Measurements from ENCODE around the gene CRLF3. TPM values are rescaled to one million over a fixed set of nuclear protein-coding genes. Genes with fewer than 3 reads are reported as not detected.

Gene CRLF3
- total and polyA plus RNA-seq, 10 of the 15 experiments (the other 5 are each of a cell fraction or from before 2014, with no cell fraction given) = 10.0 to 39.2 (median 26.7) TPM

GRCh38 chr17:30858556-30859250, 34.2 kb upstream of the CRLF3 start:
- H4K20me1 ChIP-seq (ENCODE audit: control insufficient read depth, insufficient read depth) = no peaks in the 10 kb centered on the region
- intact Hi-C loops (cut with micrococcal nuclease; ENCODE audit: unreplicated experiment) (no loop called here), in situ Hi-C loops (cut with MboI) (no loop called here)
- H3K27me3 ChIP-seq (replicated peaks in 1 of 2; ENCODE audit: control insufficient read depth in 2 of 2, insufficient read depth in 2 of 2, low read length in 1 of 2) = no peaks in the 10 kb centered on the region
- H3K79me2 ChIP-seq (ENCODE audit: control insufficient read depth, insufficient read depth, low read length) = no peaks in the 10 kb centered on the region
- H3K4me2 ChIP-seq (ENCODE audit: control insufficient read depth, insufficient read depth) = no peak overlapping the region
- no peak overlapping the region for H3K27ac ChIP-seq (ENCODE audit: control insufficient read depth, insufficient read depth)
- CTCF ChIA-PET = interaction anchor here (0.8 kb wide), 1 partner anchor 44 kb away, joined by 4 read pairs; no protein-coding TSS in a partner anchor
- FAIRE-seq = no peak
- no peaks in the 10 kb centered on the region for H3K9me3 ChIP-seq (replicated peaks; ENCODE audit: control insufficient read depth, insufficient read depth, low read length)
- RAD21 ChIA-PET (ENCODE audit: unreplicated experiment) = no interaction called here
- WGBS (ENCODE audit: insufficient coverage, insufficient replicate concordance, low lambda C conversion rate, missing lambda C conversion rate) = over 99% methylated on average over 9 of the region's 9 CpGs
- H2AFZ ChIP-seq (ENCODE audit: control insufficient read depth, low read depth, low read length) = no peak overlapping the region
- H3K36me3 ChIP-seq (ENCODE audit: control insufficient read depth in 2 of 2, insufficient read depth in 2 of 2, low read length in 1 of 2) = peaks cover 0 to 10% of the 10 kb centered on the region in 2 experiments; a peak in 3 of 4 replicates
- no peak overlapping the region for H3K9ac ChIP-seq (ENCODE audit: control insufficient read depth, insufficient read depth, low read length)
- POLR2A ChIA-PET = no interaction called here
- ATAC-seq = no peak
- BruUV-seq (replicated peaks) = no TSS peak
- TF ChIP-seq ELK1 (IDR thresholded peaks at IDR 0.05; ENCODE audit: low read depth, low read length) = no peak
- TF ChIP-seq JUNB (IDR thresholded peaks at IDR 0.05) = no peak
- TF ChIP-seq MEF2A (IDR thresholded peaks at IDR 0.05; ENCODE audit: insufficient read depth, low read depth, low read length) = no peak
- no peak for TF ChIP-seq NRF1 (conservative IDR thresholded peaks at IDR 0.05; ENCODE audit: low read depth, low read length)
- no peak for TF ChIP-seq RCOR1 (conservative IDR thresholded peaks at IDR 0.05; ENCODE audit: low read depth, low read length)
- no peak overlapping the region for H3K4me3 ChIP-seq
- DNase-seq (ENCODE audit: low read depth, low spot score) = no peak
- SMC1A ChIA-PET (ENCODE audit: uncharacterized antibody, unreplicated experiment) = interaction anchor here (0.9 kb wide), 1 partner anchor 18 kb away, joined by 5 read pairs; no protein-coding TSS in a partner anchor
- H3K4me1 ChIP-seq (ENCODE audit: control insufficient read depth, insufficient read depth, low read length) = no peaks in the 10 kb centered on the region

GRCh38 chr17:30854146-30854545, 29.7 kb upstream of the CRLF3 start:
- no peaks in the 10 kb centered on the region for H4K20me1 ChIP-seq (ENCODE audit: control insufficient read depth, insufficient read depth)
- H3K79me2 ChIP-seq (ENCODE audit: control insufficient read depth, insufficient read depth, low read length) = no peaks in the 10 kb centered on the region
- no peak overlapping the region for H3K4me2 ChIP-seq (ENCODE audit: control insufficient read depth, insufficient read depth)
- no TSS peak for BruUV-seq (replicated peaks)
- ChIA-PET RAD21 (ENCODE audit: unreplicated experiment) (no interaction called here), SMC1A (ENCODE audit: uncharacterized antibody, unreplicated experiment) (no interaction called here), POLR2A (interaction anchor here (0.6 kb wide), 1 partner anchor 265 kb away, joined by 3 read pairs; no protein-coding TSS in a partner anchor), CTCF (interaction anchor here (0.8 to 2.3 kb wide), 3 partner anchors 15 to 369 kb away, joined by 3 to 6 read pairs (median 3); no protein-coding TSS in a partner anchor)
- no peak overlapping the region for H2AFZ ChIP-seq (ENCODE audit: control insufficient read depth, low read depth, low read length)
- in situ Hi-C loops (cut with MboI) = no loop called here
- ATAC-seq (no peak), DNase-seq (ENCODE audit: low read depth, low spot score) (no peak), FAIRE-seq (no peak)
- peaks cover 0 to 7% of the 10 kb centered on the region in 2 experiments; a peak in 2 of 4 replicates for H3K36me3 ChIP-seq (ENCODE audit: control insufficient read depth in 2 of 2, insufficient read depth in 2 of 2, low read length in 1 of 2)
- no peak overlapping the region for H3K27ac ChIP-seq (ENCODE audit: control insufficient read depth, insufficient read depth)
- TF ChIP-seq KDM1A (IDR thresholded peaks at IDR 0.05; ENCODE audit: borderline replicate concordance) (no peak), IRF5 (IDR thresholded peaks at IDR 0.05; ENCODE audit: borderline replicate concordance) (no peak), SIX5 (IDR thresholded peaks at IDR 0.05; ENCODE audit: low read depth, low read length, severe bottlenecking) (no peak), STAT3 (IDR thresholded peaks at IDR 0.05; ENCODE audit: low read depth, low read length) (no peak), RBBP5 (conservative IDR thresholded peaks at IDR 0.05) (no peak), ZNF207 (IDR thresholded peaks at IDR 0.05; ENCODE audit: borderline replicate concordance) (no peak), BCL11A (IDR thresholded peaks at IDR 0.05; ENCODE audit: low read depth, low read length) (no peak)
- TF ChIP-seq, protein P1, sequence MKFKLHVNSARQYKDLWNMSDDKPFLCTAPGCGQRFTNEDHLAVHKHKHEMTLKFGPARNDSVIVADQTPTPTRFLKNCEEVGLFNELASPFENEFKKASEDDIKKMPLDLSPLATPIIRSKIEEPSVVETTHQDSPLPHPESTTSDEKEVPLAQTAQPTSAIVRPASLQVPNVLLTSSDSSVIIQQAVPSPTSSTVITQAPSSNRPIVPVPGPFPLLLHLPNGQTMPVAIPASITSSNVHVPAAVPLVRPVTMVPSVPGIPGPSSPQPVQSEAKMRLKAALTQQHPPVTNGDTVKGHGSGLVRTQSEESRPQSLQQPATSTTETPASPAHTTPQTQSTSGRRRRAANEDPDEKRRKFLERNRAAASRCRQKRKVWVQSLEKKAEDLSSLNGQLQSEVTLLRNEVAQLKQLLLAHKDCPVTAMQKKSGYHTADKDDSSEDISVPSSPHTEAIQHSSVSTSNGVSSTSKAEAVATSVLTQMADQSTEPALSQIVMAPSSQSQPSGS (IDR thresholded peaks at IDR 0.05; ENCODE audit: low read length) = no peak
- 100% methylated on average over 3 of the region's 3 CpGs for WGBS (ENCODE audit: insufficient coverage, insufficient replicate concordance, low lambda C conversion rate, missing lambda C conversion rate)
- no peak overlapping the region for H3K9ac ChIP-seq (ENCODE audit: control insufficient read depth, insufficient read depth, low read length)
- intact Hi-C loops (cut with micrococcal nuclease; ENCODE audit: unreplicated experiment) = no loop called here
- no peak overlapping the region for H3K4me3 ChIP-seq
- H3K9me3 ChIP-seq (replicated peaks; ENCODE audit: control insufficient read depth, insufficient read depth, low read length) = no peaks in the 10 kb centered on the region
- no peaks in the 10 kb centered on the region for H3K27me3 ChIP-seq (replicated peaks in 1 of 2; ENCODE audit: control insufficient read depth in 2 of 2, insufficient read depth in 2 of 2, low read length in 1 of 2)
- H3K4me1 ChIP-seq (ENCODE audit: control insufficient read depth, insufficient read depth, low read length) = no peaks in the 10 kb centered on the region

Data from GM12878 (cell line).